NB4 (cell line): ENCODE results near the gene NCAM1.

ENCODE experiments used
- MYC ChIP-seq: IDR thresholded peaks from 2 replicates; pipeline ENCODE4 v1.6.1; 2011; ENCODE audit warnings: low read depth, low read length
- TF ChIP-seq, protein P1 (sequence below): IDR thresholded peaks from one replicate; pipeline ENCODE4 v1.5.1; 2012; ENCODE audit warnings: low read depth, low read length

DNA sequence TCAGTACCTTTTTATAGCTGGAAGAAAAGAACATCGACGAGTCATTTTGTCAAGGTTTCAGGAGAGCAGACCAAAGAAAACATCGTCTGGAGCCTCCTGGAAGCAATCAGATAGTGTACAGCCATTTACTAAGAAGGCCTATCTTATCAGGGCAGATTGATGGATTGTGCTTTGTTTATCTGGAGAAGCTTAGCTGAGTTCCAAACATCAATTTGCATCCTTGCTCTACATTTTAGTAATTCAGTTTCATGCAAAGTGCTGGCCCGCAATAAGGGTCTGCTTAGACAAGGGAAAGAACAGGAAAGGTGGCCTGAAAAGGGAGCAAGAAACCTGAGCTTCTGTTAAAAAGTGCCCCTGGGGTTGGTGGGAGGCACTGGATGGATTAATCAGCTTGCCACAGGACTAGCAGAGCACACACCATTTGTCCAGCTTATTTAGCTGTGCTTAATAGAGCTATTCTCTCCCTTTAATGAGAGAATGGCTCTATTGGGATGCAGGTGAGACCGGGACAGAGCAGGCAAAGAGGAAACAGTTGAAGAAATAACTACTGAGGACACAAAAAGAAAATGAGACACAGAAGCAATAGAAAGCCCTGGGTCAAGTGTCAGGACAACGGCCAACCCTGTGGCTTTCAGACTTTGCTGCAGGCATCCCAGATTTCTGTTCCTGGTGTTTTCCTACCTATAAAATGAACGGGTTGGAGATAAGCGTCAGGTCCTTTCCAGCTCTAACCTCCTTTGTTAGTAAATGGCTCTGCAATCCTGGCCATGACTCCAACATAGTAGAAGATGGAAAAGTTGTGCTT is 231.1 kb downstream of the NCAM1 start:
- TF ChIP-seq, protein P1, sequence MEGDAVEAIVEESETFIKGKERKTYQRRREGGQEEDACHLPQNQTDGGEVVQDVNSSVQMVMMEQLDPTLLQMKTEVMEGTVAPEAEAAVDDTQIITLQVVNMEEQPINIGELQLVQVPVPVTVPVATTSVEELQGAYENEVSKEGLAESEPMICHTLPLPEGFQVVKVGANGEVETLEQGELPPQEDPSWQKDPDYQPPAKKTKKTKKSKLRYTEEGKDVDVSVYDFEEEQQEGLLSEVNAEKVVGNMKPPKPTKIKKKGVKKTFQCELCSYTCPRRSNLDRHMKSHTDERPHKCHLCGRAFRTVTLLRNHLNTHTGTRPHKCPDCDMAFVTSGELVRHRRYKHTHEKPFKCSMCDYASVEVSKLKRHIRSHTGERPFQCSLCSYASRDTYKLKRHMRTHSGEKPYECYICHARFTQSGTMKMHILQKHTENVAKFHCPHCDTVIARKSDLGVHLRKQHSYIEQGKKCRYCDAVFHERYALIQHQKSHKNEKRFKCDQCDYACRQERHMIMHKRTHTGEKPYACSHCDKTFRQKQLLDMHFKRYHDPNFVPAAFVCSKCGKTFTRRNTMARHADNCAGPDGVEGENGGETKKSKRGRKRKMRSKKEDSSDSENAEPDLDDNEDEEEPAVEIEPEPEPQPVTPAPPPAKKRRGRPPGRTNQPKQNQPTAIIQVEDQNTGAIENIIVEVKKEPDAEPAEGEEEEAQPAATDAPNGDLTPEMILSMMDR: no peak
- TF ChIP-seq MYC: no peak
